Suprapubic skin (tissue), 4 donors: ENCODE results near the gene TTI1. TPM values are rescaled to one million over a fixed set of nuclear protein-coding genes. Genes with fewer than 3 reads are reported as not detected.

Experiments
- DNase-seq, 2 donors: peaks; one replicate each; pipeline ENCODE4 v3.0.0-alpha.2; 2019; ENCODE audit warnings: low spot score in 2 of 2
- H3K27ac ChIP-seq: fragments of 200-600 bp; sonication (generic); one replicate; pipeline ENCODE4 v1.5.1; 2019
- H3K27me3 ChIP-seq: fragments of 200-600 bp; sonication (generic); one replicate; pipeline ENCODE4 v1.5.1; 2019
- H3K36me3 ChIP-seq: fragments of 200-600 bp; sonication (generic); one replicate; pipeline ENCODE4 v1.5.1; 2019
- H3K4me1 ChIP-seq: fragments of 200-600 bp; sonication (generic); one replicate; pipeline ENCODE4 v1.5.1; 2019
- H3K4me3 ChIP-seq: fragments of 200-600 bp; sonication (generic); one replicate; pipeline ENCODE4 v1.5.1; 2019; ENCODE audit warnings: mild to moderate bottlenecking
- H3K9me3 ChIP-seq: fragments of 200-600 bp; sonication (generic); one replicate; pipeline ENCODE4 v1.5.1; 2019
- CTCF ChIP-seq, 2 donors: fragments of 200-600 bp in 1 of 2; fragments of 450-650 bp in 1 of 2; sonication (generic) in 1 of 2; IDR thresholded peaks; one replicate each; pipeline ENCODE4 v1.5.1; 2016 to 2019; ENCODE audit warnings: antibody characterized with exemption in 2 of 2, mild to moderate bottlenecking in 1 of 2, moderate library complexity in 1 of 2
- EP300 ChIP-seq: sonication (generic); formaldehyde crosslinking; IDR thresholded peaks from one replicate; pipeline ENCODE4 v1.6.1; 2017; ENCODE audit warnings: antibody characterized with exemption
- POLR2A ChIP-seq, 2 donors: fragments of 450-650 bp; IDR thresholded peaks; one replicate each; pipeline ENCODE4 v1.6.1; 2017; ENCODE audit warnings: antibody characterized with exemption in 2 of 2, mild to moderate bottlenecking in 2 of 2, moderate library complexity in 2 of 2
- POLR2AphosphoS5 ChIP-seq, 3 donors: sonication (generic); formaldehyde crosslinking; IDR thresholded peaks; one replicate each; pipeline ENCODE4 v1.6.1; 2017; ENCODE audit warnings: antibody characterized with exemption in 3 of 3
- WGBS: methylation state at CpG from one replicate; pipeline ENCODE4 v1.1.5; 2018; 5-methylcytosine and 5-hydroxymethylcytosine counted together
- total RNA-seq, 4 donors: library from RNA; depleted of rRNA; stranded (reverse); fragments of >200 nt; gene quantifications; one replicate each; pipeline ENCODE4 v1.1.0, GENCODE V29; 2016

Gene TTI1
- total RNA-seq, 4 donors from 2014 or later = 11.2 to 24.7 (median 17.1) TPM

- TF ChIP-seq CTCF (IDR thresholded peaks at IDR 0.05) (no peak), EP300 (no peak), POLR2AphosphoS5 (IDR thresholded peaks at IDR 0.05) (no peak), POLR2A (IDR thresholded peaks at IDR 0.05) (no peak)
- Histone ChIP-seq H3K36me3 (no peaks in the 10 kb centered on the region), H3K9me3 (no peaks in the 10 kb centered on the region), H3K27ac (no peak overlapping the region), H3K27me3 (peaks cover 8% of the 10 kb centered on the region), H3K4me1 (no peaks in the 10 kb centered on the region), H3K4me3 (no peak overlapping the region)
- 91% methylated on average over 44 of the region's 47 CpGs for WGBS
- DNase-seq = peak; percentile 59 to 69
Measured at GRCh38 chr20:37943501-37944455, 89.5 kb downstream of the TTI1 start.

- no peaks in the 10 kb centered on the region for H3K4me1 ChIP-seq
- no peak for TF ChIP-seq POLR2A (IDR thresholded peaks at IDR 0.05)
- TF ChIP-seq CTCF (IDR thresholded peaks at IDR 0.05) = no peak
- TF ChIP-seq EP300 = no peak
- TF ChIP-seq POLR2AphosphoS5 (IDR thresholded peaks at IDR 0.05) = no peak
- no peaks in the 10 kb centered on the region for H3K36me3 ChIP-seq
- DNase-seq = peak; percentile 31 to 45
- WGBS = 60% methylated on average over 12 of the region's 12 CpGs
- H3K27me3 ChIP-seq = peaks cover 8% of the 10 kb centered on the region
- no peak overlapping the region for H3K4me3 ChIP-seq
- no peak overlapping the region for H3K27ac ChIP-seq
- H3K9me3 ChIP-seq = no peaks in the 10 kb centered on the region
Measured at GRCh38 chr20:37943033-37943432, 90.2 kb downstream of the TTI1 start.

DNA sequence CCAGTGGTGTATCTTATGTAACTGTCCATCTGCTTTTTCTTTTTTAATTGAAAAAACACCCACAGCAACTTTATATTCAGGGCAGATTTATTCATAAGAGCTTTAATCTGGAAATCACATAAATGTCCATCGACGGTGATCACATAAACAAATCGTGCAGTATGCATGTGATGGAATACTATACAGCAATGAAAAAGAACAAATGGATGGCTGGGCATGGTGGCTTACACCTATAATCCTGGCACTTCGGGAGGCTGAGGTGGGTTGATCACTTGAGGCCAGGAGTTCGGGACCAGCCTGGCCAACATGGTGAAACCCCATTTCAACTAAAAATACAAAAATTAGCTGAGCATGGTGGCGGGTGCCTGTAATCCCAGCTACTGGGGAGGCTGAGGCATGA lies 91.3 kb downstream of the TTI1 start:
- Histone ChIP-seq H3K27ac (no peak overlapping the region), H3K4me3 (no peak overlapping the region), H3K9me3 (no peaks in the 10 kb centered on the region), H3K4me1 (no peaks in the 10 kb centered on the region), H3K36me3 (no peaks in the 10 kb centered on the region), H3K27me3 (peaks cover 8% of the 10 kb centered on the region)
- DNase-seq = no peak
- WGBS = 93% methylated on average over 6 of the region's 6 CpGs
- TF ChIP-seq POLR2A (IDR thresholded peaks at IDR 0.05) = no peak
- no peak for TF ChIP-seq POLR2AphosphoS5 (IDR thresholded peaks at IDR 0.05)
- no peak for TF ChIP-seq CTCF (IDR thresholded peaks at IDR 0.05)
- TF ChIP-seq EP300 = no peak

DNA sequence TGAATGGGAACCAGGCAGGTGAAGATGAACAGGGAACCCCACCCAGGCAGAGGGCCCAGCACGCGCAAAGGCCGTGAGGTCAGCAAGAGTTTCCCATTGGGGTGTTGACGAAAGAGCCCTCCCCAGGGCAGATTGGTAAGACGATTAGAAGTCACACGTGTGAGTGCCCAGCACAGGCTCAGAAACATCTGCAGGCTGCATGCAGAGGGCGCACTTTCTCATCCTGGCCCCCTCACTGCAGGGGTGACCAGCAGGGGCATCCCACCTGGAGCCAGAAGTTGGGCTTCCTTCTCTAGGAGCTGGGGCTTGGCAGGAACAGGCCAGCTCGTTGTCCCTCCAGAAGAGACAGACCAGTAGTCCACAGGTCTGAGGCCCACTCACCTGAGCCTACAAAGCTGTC lies 91.9 kb downstream of the TTI1 start:
- 81% methylated on average over 8 of the region's 8 CpGs for WGBS
- Histone ChIP-seq H3K27me3 (peaks cover 8% of the 10 kb centered on the region), H3K4me3 (no peak overlapping the region), H3K27ac (no peak overlapping the region), H3K9me3 (no peaks in the 10 kb centered on the region), H3K36me3 (no peaks in the 10 kb centered on the region), H3K4me1 (no peaks in the 10 kb centered on the region)
- TF ChIP-seq POLR2A (IDR thresholded peaks at IDR 0.05) (no peak), CTCF (IDR thresholded peaks at IDR 0.05) (no peak), POLR2AphosphoS5 (IDR thresholded peaks at IDR 0.05) (no peak)
- peak; percentile 27 to 63 for DNase-seq

GRCh38 chr20:37940858-37941257 lies 92.4 kb downstream of the TTI1 start:
- Histone ChIP-seq H3K4me1 (no peaks in the 10 kb centered on the region), H3K27ac (no peak overlapping the region), H3K4me3 (no peak overlapping the region), H3K27me3 (peaks cover 8% of the 10 kb centered on the region), H3K9me3 (no peaks in the 10 kb centered on the region), H3K36me3 (no peaks in the 10 kb centered on the region)
- WGBS = 77% methylated on average over 6 of the region's 6 CpGs
- DNase-seq = peak; percentile 9 to 24
- no peak for TF ChIP-seq POLR2AphosphoS5 (IDR thresholded peaks at IDR 0.05)
- no peak for TF ChIP-seq EP300
- TF ChIP-seq CTCF (IDR thresholded peaks at IDR 0.05) = no peak
- TF ChIP-seq POLR2A (IDR thresholded peaks at IDR 0.05) = no peak
